Occipital lobe (tissue), 2 donors: ENCODE measurements around the gene KCNG4. TPM values are rescaled to one million over a fixed set of nuclear protein-coding genes. Genes with fewer than 3 reads are reported as not detected.
"Not testable (repeated sequence)": the region's sequence is repeated elsewhere in the genome, so short reads cannot be mapped to it uniquely, and the experiment has no call there.

ENCODE experiments used
- DNase-seq: peaks from one replicate; lab custom pipeline; 2025; lab: John Stamatoyannopoulos, UW
- total RNA-seq: library from RNA; depleted of rRNA; stranded (reverse); fragments of >200 nt; gene quantifications from one replicate; pipeline ENCODE4 v1.2.3, GENCODE V29; 2014

KCNG4 gene
- total RNA-seq, 1 donor from 2014 or later, result not detected

DNA sequence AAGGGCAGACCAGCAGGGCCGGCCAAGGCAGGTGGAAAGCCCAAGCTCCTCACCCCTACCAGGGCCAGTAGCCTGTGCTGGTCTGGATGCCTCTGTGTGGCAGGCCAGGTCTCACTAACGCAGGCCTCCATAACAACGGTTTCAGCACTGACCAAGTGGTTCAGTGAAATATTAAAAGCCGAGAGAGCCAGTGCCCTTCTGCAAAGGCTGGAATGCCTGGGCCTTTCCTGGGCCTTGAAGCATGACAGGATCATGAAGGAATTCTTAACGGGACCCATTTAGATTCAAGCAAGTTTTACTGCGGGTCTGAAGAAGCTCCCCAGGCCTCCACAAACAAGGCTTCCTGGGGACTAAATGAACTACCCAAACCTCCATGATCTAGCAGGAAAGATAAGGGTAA is 32.6 kb downstream of the KCNG4 start:
- no peak for DNase-seq

GRCh38 chr16:84205976-84206691 is 33.7 kb downstream of the KCNG4 start:
- no peak for DNase-seq

DNA sequence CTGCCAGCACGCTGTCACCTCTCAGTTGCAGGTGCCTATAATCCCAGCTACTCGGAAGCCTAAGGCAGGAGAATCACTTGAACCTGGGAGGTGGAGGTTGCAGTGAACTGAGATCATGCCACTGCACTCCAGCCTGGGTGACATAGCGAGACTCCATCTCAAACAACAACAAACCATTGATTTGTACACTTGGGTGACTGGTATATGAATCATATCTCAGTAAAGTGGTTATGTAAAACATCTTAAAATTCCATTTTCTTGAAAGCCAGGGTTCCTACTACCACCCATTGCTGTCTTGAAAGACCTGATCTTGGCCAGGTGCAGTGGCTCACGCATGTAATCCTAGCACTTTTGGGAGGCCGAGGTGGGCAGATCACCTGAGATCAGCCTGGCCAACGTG is 34.7 kb downstream of the KCNG4 start:
- not testable (repeated sequence) for DNase-seq

DNA sequence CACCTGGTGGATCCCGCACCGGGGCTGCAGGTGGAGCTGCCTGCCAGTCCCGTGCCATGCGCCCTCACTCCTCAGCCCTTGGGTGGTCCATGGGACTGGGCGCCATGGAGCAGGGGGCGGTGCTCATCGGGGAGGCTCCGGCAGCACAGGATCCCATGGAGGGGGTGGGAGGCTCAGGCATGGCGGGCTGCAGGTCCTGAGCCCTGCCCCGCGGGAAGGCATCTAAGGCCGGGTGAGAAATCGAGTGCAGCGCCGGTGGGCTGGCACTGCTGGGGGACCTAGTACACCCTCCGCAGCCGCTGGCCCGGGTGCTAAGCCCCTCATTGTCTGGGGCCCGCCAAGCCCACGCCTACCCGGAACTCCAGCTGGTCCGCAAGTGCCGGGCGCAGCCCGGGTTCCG is 35.3 kb downstream of the KCNG4 start:
- DNase-seq, result not testable (repeated sequence)

DNA sequence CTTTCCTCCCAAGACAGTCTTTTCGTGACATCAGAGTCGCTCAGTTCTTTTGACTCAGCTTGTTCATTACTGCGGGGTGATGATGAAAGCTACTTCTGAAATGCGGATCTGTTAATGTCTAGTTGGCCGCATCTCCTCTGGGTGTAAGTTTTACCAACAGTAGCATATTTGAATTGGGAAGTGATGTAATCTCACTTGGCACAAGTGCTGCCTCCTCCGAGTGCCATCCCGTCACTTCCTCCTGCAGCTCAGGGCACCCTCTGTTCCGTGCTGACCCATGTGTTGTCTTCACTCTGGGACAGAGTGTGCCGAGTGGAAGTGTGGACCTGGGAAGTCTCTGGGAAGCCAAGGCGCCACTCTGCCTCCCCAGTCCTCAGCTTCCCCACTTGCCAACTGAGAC is 40.0 kb downstream of the KCNG4 start:
- no peak for DNase-seq

DNA sequence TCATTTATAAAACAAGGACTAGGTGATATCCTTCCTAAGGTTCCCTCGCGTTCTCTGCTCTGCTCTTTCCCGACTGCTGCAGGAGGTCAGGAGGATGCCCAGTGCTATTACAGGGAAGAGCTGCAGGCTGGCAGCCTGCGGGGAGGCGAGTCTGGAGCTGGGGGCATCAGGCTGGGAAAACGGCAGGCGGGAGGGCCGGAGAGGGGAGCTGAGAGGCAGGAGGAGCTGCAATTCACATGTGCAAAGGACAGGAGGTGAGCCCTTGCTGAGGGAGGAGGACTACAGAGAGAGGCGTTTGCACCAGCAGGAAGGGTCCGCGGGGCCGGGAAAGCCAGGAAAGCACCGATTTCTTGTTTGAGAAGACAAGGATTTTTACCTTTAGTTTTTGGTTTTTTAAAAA is 40.7 kb downstream of the KCNG4 start:
- DNase-seq, result no peak

DNA sequence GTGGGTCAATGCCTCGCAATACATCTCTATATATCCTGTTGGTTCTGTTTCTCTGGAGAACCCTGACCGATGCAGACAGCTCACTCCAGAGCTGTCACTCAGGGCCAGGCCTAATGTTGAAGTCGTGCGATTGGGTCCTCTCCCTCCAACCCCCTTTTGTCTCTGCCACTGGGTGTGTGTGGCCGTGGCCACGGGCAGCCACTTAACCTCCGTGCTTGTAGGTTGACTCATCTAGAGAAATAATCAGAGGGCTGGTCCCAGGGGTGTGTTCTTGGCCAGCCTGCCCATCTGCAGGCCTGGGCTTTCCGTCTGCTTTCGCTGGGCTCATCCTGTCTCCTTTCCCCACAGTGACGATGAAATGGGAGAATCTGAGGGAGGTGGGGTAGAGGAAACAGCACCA is 41.4 kb downstream of the KCNG4 start:
- no peak for DNase-seq

GRCh38 chr16:84197466-84198128 is 42.2 kb downstream of the KCNG4 start:
- no peak for DNase-seq

DNA sequence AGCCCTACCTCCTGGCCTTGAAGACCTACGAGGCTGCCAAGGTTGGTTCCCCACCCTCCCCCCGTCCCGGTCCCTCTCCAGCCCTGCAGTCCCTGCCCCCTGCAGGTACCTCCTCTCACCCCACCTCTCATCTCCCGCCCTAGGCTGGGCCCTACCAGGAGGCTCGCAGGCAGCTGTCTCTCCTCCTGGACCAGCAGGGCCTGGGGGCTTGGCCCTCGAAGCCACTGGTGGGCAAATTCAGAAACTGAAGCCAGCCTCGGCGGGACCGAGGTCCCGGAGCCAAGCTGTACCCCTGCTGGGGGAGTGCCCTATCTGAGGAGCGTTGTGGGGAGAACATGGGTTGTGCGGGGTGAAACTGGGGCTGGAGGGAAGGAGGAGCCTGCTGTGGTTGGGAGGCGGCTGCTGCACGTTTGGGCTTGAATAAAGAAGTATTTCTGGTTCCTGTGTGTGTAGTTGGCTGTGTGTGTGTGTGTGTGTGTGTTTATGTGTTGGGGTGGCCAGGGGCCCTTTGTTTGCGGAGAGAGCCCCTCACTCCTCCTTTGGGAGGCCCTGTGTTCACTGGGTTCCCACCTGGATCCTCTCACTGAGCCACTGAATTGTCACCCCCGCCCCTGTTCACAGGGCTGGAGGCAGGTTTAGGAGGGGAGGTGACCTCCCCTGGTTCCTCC is 43.0 kb downstream of the KCNG4 start:
- DNase-seq, result no peak

GRCh38 chr16:84196101-84196500 is 43.7 kb downstream of the KCNG4 start:
- DNase-seq, result no peak

GRCh38 chr16:84195201-84196093 is 44.4 kb downstream of the KCNG4 start:
- no peak for DNase-seq

DNA sequence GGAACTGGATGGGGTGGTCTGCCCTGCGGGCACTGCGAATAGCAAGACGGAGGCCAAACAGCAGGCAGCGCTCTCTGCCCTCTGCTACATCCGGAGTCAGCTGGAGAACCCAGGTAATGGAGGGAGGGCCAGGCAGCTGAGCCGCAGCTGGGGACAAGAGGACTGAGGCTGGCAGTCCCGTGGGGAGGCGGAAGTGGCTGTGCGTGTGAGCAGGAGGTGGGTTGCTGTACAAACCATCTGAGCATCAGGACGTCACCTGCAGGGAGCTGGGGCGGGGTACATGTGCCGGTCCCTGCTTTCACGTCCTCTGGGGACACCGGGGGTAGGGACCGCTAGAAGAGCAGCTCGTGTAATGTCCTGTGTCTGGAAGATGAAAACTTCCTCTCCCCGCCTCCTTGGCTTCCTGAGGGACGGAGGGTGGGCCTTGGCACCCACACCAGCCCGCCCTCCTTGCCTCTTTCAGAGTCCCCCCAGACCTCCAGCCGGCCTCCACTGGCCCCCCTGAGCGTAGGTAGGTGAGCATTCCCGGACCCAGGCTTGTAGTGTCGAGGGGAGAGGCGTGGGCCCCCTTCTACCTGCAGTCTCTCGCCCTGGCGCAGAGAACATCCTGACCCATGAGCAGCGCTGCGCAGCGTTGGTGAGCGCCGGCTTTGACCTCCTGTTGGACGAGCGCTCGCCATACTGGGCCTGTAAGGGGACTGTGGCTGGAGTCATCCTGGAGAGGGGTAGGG is 45.2 kb downstream of the KCNG4 start:
- no peak for DNase-seq

DNA sequence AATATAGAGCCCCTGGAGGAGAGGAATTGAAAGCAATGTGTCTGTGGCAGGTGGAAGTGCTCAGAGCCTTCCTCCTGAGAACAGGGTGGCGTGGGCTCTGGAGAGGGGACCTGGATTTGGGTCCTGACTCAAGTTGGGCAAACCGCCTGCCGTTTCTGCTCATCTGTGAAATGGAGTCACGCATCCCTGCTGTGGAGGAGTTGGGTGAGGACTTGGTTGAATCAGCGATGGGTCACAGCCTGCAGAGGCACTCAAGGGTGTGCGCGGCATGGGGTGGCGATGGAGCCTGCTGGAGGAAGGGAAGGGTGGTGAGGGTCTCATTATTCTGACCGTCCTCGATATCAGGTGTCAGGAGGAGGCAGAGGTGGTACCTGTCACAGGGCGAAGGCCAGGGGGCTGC is 45.8 kb downstream of the KCNG4 start:
- DNase-seq, result no peak

- no peak for DNase-seq
These were observed 46.3 kb downstream of the KCNG4 start for GRCh38 chr16:84193480-84193879.

GRCh38 chr16:84191466-84191865 is 48.3 kb downstream of the KCNG4 start:
- no peak for DNase-seq

DNA sequence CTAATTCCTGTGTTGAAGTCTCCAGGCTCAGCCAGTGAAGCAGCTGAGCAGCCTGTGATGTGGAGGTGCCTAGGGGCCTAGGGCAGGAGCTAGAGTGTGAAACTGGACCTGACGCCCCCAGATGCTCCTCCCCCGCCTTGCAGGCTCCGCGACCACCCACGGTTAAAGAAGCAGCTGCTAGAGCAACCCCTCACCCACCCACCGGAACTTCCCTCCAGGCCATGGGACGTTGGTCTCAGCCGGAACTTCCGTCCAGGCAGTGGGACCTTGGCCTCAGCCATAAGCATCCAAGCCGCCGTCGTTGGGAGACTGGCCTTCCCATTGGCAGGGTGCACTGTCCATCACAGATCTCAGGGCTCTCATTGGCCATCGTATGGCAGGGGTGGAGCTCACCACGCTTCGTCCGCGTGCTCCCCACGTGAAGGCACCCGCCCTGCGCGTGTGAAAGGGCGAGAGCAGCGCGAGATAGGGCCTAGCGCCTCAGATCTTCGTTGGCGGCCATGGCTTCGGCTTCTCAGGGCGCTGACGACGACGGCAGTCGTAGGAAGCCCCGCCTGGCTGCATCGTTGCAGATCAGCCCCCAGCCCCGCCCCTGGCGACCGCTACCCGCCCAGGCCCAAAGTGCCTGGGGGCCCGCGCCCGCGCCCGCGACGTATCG is 49.0 kb downstream of the KCNG4 start, which contains the start of gene ADAD2:
Gene ADAD2 (plus strand): TSS at position 427 of the 658 bp plus-strand sequence. CDS start 74 bp downstream, at position 501.
- no peak for DNase-seq

DNA sequence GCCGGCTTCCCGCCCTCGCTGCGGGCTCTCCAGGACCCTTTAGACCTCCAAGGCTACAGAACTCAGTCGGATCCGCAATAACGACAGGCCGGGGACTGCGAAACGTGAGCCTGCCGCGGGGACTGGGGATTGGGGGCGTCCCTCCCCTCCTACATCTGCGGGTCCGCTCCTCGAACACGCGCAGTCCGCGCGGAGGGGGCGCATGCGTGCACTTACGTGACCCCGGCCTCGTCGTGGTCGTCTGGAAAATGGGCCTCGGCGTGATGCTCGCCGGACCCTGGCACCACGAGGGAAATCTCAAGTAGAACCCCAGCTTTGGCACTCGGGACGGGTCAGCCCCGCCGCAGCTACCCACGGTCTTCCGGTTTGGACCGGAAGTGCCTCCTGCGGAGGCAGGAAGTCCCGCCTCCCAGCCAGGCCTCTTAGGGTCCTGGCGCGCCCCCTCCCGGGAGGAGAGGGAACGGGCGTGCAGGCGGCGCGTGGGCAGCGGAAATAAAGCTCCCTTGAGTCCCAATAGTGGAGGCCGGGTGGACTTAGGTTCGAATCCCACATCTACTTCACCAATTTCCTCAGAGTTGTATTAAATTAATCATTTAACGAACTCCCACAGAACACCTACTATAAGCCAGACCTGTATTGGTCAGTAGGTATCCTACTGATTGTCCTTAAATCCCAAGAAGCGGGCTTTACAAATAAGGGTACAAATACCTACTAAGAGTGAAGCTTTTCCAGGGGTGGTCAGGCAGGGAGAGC is 53.0 kb downstream of the KCNG4 start, which contains the start of gene TAF1C:
Gene TAF1C (minus strand): TSS at position 373 of the 753 bp plus-strand sequence. CDS start 2,069 bp downstream, outside the sequence.
- DNase-seq, result peak; percentile 78

DNA sequence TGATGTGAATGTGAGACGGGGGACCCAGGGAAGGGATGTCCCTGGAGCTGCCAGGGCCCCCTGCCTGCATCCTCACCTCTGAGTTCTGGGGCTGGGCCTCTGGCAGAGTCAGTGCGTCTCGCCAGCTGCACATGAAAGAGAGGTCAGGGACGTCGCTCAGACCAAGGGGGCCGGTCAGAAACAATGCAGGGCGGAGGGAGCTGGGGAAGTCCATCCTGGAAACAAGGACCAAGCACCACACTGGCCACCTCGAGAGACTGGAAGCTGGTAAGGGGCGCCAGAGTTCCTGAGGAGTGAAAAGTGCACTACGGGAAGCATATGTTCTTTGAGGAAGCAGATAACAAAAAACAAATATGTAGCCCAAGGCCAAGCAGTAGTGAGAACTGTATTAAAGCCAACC is 55.0 kb downstream of the KCNG4 start:
- DNase-seq, result no peak

- no peak for DNase-seq
These were observed 55.8 kb downstream of the KCNG4 start for GRCh38 chr16:84183911-84184591.
